Measurements from ENCODE around the gene NUDT7.

DNA sequence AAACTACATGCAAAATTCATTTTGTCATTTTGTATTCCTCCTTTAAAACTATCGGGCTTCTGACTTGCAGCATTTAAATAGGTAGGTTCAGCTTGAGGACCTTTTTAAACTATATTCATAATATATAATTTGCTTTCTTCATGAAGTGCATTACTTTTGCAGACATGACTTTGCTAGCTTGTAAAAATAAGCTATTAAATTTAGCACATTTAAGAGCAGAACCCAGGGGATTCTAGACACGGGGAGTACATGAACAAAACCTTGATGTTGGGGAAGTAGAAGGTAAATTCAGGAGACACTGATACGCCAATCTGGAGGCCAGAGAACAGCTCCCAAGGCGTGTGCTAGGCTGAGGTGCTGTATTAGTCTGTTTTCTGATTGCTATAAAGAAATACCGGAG is 32.3 kb upstream of the NUDT7 start:
- no peak for TF ChIP-seq POLR2AphosphoS5 (IDR thresholded peaks at IDR 0.05; ENCODE audit: borderline replicate concordance, low read depth, low read length)
- no peak for TF ChIP-seq EZH2 (IDR thresholded peaks at IDR 0.05)
- no peak for TF ChIP-seq FOXP2 (optimal IDR thresholded peaks at IDR 0.05; ENCODE audit: control extremely low read depth, extremely low read length, insufficient read depth)

Measured in SK-N-MC (cell line).